Measurements from ENCODE around the gene ROR2.
"Not testable (repeated sequence)": the region's sequence is repeated elsewhere in the genome, so short reads cannot be mapped to it uniquely, and the experiment has no call there.

ROR2 gene

GRCh38 chr9:91541734-91542133, 408.3 kb downstream of the ROR2 start:
- DNase-seq = no peak

- not testable (repeated sequence) for DNase-seq
These were observed 409.5 kb downstream of the ROR2 start for GRCh38 chr9:91540506-91540905.

- DNase-seq = no peak
These were observed 413.8 kb downstream of the ROR2 start for GRCh38 chr9:91536211-91536691.

GRCh38 chr9:91534374-91534773, 415.7 kb downstream of the ROR2 start:
- no peak for DNase-seq

- no peak for DNase-seq
These were observed 416.6 kb downstream of the ROR2 start for GRCh38 chr9:91533382-91533781.

- DNase-seq = no peak
These were observed 417.7 kb downstream of the ROR2 start for GRCh38 chr9:91532325-91532724.

- DNase-seq = no peak
These were observed 419.2 kb downstream of the ROR2 start for GRCh38 chr9:91530829-91531228.

- DNase-seq = no peak
These were observed 427.5 kb downstream of the ROR2 start for GRCh38 chr9:91522481-91522880.

GRCh38 chr9:91519520-91520277, 430.3 kb downstream of the ROR2 start:
- DNase-seq = no peak

GRCh38 chr9:91518462-91518861, 431.6 kb downstream of the ROR2 start:
- no peak for DNase-seq

GRCh38 chr9:91517801-91518200, 432.2 kb downstream of the ROR2 start:
- no peak for DNase-seq

- DNase-seq = not testable (repeated sequence)
These were observed 432.7 kb downstream of the ROR2 start for GRCh38 chr9:91517332-91517731.

- DNase-seq = peak in 1 of 2 donors; percentile 17
These were observed 433.3 kb downstream of the ROR2 start for GRCh38 chr9:91516777-91517176.

- DNase-seq = no peak
These were observed 433.9 kb downstream of the ROR2 start for GRCh38 chr9:91516081-91516480.

GRCh38 chr9:91515074-91515687, 434.8 kb downstream of the ROR2 start:
- no peak for DNase-seq
